GM18868 (cell line): Measurements from ENCODE around the gene GUCD1.
"Not testable (repeated sequence)": the region's sequence is repeated elsewhere in the genome, so short reads cannot be mapped to it uniquely, and the experiment has no call there.

Source experiments
- ATAC-seq: cut with Tn5 transposase; IDR thresholded peaks from one replicate; pipeline ENCODE4 v1.9.1; 2021; ENCODE audit warnings: mild to moderate bottlenecking, moderate library complexity; ENCODE audit not compliant: unreplicated experiment

GUCD1 gene

DNA sequence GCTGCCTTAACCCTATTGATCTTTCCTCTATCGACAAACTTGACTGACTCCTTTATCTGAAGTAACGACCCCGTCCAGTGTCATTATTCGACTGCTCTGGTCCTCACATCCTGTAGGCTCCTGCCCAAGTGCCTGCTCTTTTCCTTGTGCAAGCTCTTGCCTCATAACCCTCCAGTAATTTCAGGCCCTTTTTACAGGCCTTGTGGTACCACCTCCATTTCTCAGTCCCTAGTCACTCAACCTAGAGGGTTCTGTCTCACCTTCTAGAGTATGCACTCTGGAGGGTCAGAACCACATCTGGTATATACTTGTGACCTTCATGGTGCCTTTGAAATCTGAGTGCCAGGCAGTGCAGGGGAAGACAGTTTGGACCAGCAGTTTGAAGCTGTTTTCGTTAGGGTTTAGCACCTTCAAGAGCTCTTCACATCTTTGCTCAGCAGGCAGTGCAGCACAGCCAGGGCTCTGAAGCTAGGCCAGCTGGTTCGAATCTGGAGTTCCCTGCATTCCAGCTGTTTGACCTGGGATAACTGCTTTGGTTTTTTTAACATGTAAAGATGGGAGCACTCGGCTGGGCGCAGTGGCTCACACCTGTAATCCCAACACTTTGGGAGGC is 12.1 kb upstream of the GUCD1 start:
- ATAC-seq = no peak

DNA sequence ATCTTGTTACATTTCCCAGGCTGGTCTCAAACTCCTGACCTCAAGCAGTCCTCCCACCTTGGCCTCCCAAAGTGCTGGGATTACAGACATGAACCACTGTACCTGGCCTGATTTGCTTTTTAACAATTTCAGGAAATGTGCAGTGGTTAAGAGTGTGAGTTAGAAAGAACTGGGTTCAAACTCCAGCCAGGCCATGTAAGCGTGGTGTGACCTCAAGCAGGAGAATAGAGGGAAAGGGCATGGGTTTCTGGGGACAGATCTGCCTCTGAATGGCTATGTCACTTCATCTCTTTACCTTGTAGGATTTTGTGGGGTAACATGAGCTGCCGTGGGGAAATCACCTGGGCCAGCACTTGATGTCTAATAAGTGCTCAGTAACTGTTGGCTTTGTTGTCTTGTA is 10.1 kb upstream of the GUCD1 start:
- no peak for ATAC-seq

DNA sequence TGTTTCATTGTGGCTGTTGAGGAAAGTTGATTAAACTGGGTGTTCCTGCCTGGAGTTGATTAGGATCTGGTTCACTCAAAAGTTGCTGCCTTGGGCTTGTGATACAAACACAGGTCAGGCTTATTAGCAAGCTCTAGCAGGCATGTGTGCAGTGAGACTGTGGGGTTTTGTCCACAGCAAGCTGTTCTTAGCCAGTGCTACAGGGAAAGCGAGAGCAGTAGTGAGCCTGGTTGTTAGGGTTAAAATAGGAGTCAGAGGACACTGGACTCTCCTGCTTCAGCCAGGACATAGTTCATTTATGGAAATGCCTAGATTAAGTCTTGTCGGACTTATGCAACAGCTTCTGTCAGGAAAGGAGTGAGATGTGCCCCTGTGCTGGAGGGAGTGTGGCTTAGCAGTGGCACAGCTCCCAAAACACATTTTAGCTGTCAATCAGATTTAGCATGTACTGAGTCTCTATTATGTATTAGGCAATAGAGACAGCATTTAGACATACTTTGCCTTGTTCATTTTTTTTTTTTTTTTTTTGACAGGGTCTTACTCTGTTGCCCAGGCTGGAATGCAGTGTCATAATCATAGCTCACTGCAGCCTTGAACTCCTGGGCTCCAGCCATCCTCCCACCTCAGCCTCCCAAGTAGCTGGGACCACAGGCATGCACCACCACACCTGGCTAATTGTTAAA is 9.6 kb upstream of the GUCD1 start:
- ATAC-seq = no peak

DNA sequence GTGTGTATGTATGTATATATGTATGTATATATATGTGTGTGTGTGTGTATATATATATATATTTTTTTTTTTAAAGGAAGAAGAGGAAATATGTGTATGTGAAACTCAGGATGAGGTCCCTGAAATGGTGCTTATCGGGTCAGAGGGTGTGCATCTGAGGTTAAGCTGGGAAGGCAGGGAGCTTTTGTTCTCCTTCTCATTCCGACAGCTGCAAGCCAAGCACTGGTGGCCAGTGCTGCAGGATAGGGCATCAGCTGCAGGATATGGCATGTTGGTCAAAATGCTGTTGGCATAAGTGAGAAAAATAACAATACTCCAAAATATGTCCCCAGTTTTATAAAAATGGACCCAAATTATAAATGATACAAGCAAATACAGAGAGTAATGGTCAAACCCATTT is 8.3 kb upstream of the GUCD1 start:
- ATAC-seq = no peak

DNA sequence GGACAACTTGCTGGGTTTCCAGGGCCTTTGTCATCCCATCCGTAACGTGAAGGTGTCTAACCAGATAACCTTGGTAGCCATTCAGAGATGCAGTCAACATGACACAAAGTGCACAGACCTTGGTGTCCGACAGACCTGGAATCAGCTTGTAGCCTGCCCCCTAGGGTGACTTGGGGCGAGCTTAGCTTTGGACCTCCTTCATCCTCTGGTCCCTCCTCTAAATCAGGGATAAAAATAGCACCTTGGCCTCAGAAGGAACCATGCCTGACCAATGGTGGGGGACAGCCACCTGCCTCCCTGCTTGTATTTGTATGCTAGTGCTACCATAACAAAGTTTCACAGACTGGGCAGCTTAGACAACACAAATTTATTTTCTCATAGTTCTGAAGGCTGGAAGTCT is 4.5 kb upstream of the GUCD1 start:
- ATAC-seq = no peak

DNA sequence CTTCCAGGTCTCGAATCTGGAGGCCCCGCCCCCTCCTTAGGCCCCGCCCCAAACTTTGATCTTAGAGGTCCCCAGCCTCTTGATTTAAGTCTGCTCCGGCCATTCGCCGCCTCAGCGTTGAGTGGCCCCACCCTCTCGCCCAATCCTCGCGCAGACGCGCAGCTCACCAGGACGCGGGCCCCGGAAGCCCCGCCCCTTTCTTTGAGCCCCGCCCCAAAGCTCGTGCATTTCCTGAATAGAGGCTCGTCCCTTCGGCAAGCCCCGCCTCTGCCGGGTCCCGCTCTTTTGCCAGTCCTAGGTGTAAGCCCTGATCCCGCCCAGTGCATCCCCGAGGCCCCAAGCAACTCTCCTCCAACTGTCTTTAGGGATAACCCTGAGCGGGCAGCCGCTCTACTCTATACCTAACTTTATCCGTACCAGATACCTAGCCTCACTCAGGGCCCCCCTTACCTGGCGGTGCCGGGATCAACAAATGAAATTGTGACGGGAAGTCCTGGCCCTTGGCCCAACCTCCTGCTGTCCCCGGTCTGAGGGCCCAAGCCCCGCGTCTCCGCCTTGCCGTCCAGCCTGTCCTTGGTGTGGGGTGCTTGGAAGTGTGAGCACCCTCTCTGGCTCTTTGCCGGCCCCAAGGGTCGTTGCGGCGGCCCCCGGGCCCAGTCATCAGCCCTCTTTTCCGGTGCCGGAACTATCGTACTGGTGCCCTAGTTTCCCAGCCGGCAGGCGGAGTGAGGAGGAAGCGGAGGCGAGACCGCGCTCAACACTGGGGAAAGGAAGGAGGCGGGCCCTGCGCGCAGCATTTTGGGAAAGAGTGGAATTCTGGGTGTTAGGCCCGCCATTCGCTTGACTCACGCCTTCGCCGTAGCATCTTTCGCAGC is 464 bp upstream of the GUCD1 start, which contains the start of gene SNRPD3:
SNRPD3 (plus strand) TSS at position 835 of the 875 bp plus-strand sequence. CDS start 1,676 bp downstream, outside the sequence.
- ATAC-seq = peak; percentile 72

DNA sequence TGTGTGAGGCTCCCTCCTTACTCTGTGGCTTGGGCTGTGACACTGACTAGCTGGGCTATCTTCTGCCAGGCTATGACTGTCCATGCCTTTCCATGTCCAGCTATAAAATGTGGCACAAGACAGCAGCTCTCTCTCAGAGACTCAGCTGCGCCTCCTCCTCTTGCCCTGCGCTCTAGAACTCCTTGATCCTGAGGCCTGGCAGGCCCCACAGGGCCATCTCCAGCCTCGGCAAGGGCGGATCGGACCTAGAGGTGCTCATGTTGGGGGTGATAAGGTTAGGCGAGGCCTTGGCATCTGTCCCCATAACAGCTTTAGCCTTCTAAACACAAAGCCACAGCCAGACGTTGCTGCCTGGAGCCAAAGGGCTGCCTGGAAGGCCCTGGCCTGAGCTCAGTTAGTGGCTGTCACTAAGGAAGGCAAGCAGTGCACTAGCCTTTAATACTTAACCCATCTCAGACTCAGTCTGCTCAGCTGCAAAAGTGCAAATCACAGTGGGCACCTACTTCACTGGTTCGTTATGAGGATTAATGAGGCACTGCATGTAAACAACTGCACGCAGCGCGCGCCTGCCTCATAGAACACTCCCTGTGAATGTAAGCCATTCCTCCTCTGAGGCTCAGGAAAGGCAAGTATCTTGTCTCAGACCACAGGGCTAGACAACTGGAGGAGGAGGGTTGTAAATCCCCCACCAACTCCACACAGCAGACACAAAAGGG is 1.2 kb downstream of the GUCD1 start:
- no peak for ATAC-seq

DNA sequence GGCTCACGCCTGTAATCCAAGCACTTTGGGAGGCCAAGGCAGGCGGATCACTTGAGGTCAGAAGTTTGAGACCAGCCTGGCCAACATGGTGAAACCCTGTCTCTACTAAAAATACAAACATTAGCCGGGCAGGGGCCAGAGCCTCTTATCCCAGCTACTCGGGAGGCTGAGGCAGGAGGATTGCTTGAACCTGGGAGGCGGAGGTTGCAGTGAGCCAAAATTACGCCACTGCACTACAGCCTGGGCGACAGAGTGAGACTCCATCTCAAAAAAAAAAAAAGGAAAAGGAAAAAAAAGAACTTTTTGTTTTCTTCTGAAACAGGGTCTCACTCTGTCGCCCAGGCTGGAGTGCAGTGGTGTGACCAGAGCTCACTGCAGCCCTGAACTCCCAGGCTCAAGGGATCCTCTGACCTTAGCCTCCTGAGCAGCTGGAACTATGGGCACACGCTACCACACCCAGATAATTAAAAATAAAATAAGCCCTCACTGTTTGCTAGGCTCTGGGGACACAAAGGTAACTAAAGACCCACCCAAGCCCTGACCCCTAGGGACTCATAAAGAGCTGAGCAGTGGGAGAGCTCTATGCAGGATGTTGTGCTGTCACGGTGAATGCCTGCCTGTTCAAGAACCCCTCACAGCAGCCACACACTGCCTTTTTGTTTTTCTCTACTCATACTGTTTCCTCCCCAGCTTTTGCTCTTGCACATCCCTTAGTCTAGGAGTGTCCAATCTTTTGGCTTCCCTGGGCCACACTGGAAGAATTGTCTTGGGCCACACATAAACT is 2.2 kb downstream of the GUCD1 start:
- not testable (repeated sequence) for ATAC-seq

DNA sequence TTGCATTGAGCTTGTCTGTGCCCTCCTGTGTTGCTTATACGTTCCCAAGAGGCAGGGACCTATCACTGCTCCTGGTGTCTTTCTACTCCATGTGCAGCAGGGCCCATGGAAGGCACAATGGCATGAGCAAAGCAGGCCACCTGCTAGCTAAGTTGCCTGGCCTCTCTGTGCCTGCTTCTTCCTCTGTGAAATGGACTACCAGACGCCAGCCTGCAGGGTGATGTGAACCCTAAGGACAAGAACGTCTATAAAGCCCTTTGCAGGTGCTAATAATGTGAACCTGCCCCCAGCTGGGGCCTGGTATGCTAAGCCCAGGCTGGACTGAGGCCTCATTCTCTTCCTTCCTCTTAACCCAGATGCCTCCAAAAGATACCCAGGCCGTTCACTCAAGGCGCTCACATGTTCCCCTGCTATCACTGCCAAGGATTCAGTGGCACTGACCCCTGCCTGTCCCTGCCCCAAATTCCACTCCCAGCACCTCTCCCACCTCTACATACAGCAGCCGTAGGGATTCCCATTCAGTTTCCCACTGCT is 4.0 kb downstream of the GUCD1 start:
- ATAC-seq = no peak

DNA sequence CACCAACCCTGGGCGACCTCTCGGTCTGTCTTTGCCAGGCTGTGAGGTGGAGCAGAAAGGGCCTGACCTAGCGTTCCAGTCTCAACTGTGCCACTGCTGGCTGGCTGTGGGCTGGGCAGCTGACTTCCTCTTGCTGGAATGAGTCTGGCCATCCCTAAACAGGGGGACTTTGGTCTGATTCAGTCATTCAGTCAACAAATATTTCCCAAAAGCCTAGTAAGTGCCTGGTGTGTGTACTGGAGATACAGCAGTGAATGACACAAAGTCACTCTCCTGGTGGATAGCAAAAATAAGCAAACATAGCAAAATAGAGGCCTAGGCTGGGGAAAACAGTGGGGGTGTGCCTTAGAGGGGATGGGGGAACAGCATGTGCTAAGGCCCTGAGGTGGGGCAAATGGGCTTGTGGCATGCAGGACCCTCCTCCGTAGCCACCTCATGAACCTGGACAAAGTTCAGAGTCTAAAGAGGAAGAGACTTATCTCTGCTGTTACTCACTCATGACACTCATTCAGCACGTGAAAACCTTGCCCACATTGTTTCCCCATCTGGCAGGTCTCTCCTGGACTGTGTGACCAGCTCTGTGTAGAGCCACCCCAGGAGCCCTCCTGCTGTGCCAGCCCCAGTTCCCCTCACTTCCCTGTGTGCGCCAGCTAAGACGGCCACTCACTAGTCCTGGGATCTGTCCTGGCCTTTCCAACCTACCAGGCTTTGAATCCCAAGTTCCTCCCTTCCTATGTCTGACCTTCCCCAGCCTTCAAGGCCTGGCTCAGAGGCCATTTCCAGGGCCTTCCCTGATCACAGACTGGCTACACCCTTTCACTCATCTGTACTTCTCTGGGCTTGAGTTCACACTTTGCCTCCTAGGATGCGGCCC is 4.7 kb downstream of the GUCD1 start:
- ATAC-seq = no peak

DNA sequence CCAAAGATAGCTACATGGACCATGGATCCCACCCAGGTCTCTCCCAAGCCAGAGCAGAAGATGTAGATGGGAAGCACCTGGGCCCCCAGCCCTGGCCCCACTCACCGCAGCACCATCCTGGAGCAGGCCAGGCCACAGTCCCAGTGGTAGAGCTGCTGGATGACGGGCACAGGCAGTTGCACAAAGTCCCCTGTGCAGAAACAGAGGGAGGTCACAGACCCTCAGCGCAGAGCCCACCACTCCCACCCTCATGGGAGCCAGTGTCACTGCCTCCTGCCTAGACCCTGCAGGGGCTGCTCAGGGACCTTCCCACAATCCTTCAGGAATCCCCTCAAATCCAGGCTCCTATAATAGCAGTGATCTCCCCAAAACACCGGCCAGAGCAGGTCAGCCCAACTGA is 6.1 kb downstream of the GUCD1 start:
- no peak for ATAC-seq

DNA sequence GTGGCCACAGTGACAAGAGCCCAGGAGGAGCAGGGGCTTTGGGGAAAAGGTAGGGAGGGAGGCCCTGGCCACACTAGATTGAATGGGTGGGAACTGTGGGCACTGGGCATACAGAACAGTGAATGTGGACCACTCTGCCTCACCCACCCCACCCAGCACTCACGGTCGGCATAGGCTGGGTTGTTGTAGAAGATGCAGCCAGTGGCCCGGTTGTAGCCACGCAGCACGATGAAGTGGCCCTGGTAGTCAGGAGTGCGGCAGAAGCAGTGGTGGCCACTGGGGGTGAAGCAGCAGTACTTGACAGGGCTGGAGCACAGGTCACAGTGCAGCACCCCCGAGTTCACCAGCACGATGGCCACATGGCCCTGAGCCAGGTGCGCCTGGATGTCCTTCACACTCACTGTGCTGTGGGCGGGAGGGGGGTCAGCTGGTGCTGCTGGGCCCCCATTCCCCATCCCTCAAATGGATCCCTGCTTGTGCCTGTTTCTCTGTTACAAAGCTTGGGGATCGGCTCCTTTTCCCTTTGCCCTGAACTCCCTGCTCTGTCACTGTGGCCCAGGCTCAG is 11.2 kb downstream of the GUCD1 start:
- ATAC-seq = no peak

DNA sequence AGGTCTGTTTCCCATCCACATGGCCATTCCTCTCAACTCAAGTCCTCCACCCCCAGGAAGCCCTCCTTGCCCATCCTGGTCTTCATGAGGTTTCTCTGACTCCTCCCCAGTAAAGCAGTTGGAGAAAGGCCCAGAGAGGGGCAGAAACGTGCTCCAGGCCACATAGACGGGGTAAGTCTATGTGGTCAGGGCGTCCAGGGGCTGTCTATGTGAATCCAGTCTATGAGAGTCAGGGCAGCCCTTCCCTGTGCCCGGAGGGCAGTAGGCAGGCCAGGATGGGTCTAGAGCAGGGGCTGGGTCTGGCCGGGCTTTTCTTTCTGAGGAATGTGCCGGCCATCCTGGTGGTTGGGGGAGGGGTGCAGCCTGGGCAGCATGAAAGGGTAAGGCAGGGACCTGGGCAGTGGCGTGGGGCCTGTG is 11.7 kb downstream of the GUCD1 start:
- ATAC-seq = no peak

DNA sequence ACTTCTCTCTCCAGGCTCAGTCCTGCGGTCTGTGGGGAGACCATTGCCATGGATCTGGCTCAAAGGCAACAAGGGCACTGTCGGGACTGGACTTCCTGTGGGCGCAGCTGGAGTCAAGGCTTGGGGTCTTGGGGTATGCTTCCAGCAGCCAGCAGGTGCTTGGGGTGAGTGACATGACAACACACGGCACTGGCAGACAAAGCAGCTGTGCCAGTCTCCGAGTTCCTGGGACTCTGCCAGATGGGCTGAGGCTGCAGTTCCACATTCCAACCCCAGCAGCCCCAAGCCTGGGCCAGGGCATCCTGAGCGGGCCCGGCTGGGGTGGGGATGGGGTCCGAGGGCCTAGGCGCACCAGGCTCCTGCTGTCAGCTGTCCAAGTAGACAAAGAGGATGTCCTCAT is 12.3 kb downstream of the GUCD1 start:
- ATAC-seq = no peak

DNA sequence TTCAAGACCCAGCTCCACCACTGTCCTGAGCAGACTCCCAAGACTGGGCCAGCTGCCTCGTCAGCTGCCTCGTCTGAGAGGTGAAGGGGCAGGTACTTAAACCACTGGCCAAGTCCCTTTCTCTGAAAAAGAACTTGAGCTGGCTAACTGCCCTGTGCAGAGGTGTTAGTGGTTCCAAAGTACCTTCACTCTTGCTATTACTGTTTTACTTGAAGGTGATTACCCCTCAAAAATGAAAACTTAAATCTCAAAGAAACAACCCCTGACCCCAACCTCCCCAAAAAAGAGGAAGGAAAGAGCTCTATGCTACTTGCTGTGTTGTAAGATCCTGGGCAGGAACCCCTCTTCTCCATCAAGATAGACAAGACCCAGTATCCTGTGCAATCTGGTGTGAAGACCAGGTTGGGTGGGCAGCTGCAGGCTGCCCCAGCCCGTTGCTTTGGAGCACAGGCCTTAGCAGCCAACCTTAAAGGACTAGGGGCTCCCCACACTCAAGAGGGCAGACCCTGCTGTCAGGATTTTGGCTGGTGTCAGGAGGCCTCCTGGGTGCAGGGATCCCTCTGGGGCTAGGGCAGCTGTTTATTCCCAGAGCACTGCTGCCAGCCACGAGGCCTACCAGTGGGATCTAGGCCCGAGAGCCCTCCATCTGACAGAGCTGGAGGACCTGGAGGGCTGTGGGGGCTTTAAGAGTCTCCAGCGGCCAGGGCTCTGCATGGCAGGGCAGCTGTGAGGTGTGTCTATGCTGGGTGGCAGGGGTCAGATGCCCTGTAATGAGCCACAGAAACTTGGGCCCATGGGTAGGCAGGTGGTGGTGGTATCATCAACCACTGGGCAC is 13.0 kb downstream of the GUCD1 start:
- no peak for ATAC-seq

DNA sequence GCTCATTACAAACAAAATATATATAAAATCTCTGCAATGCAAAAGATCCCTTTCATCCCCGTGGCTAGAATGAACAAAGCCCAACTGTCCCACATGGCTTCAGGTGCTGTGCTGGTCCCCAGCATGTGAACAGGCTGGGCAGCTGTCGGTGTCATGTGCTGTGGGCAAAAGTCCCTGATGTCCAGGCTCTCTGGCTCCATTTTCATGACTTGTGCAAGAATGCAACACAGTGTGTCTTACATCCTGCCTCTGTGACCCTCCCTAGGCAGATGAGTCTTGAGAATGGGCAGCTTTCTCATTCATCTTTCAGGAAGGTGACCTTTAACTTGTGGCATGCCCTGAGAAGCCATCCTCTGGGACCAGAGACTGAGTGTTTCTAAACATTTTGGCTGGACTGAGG is 14.5 kb downstream of the GUCD1 start:
- no peak for ATAC-seq

DNA sequence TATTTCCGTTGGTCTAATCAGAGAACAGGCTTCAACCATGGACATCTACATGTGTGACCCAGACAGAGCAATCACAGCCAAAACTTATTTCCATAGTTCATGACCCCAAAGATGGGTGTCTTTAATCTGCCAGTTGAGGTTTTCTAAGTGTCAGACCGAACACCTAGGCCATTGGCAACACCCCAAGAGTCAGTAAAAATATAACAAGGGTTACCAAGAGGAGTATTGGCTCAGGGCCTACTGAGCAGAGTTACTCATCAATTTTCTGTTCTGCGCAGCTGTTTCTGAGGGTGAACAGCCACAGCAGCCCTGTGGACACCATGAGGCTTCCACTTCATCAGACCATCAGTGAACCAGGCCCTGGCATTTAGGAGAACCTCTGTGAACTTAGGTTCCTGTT is 18.8 kb downstream of the GUCD1 start:
- ATAC-seq = no peak

DNA sequence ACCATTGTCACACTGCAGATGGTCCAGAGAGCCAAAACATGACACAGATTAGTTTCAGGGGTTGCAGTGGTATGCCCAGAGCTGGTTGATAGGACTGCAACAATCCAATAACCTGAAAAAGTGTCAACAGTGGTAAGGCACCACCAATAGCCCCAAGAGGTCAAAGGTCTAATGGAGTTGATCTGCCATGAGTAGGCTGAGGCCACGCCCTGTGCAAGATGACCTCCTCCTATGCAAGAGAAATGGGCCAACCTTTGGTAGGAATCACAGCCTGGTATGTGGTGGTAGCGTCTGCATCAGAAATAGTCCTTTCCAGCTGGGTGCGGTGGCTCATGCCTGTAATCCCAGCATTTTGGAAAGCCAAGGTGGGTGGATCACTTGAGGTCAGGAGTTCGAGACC is 19.6 kb downstream of the GUCD1 start:
- no peak for ATAC-seq
